GM12878 (cell line): Measurements from ENCODE around the gene ARHGAP26. TPM values are rescaled to one million over a fixed set of nuclear protein-coding genes. Genes with fewer than 3 reads are reported as not detected.

Source experiments
- ATAC-seq: fragments of 200-7000 bp; cut with Tn5 transposase; 3 replicates; pipeline ENCODE4 v1.9.1; 2020; ENCODE audit warnings: mild to moderate bottlenecking, moderate library complexity
- BruUV-seq: library from RNA; stranded (reverse); fragments of 400-500 nt; replicated peaks from 2 replicates; lab custom pipeline; 2021; lab: Mats Ljungman, UMichigan
- CTCF ChIA-PET: fragments of 300-600 bp; sonication (Branson Sonifier 250); formaldehyde crosslinking; extraction: SDS; loops from one replicate; lab custom pipeline; 2021; ENCODE audit warnings: inconsistent platforms; lab: Yijun Ruan, JAX
- POLR2A ChIA-PET: fragments of 350-600 bp; formaldehyde crosslinking; extraction: SDS; loops from one replicate; lab custom pipeline; 2021; ENCODE audit warnings: inconsistent platforms; lab: Charles Lee
- RAD21 ChIA-PET: fragments of 300-600 bp; sonication (Branson Sonifier 250); formaldehyde crosslinking; loops from one replicate; lab custom pipeline; 2023; ENCODE audit warnings: antibody characterized with exemption; ENCODE audit not compliant: unreplicated experiment; lab: Charles Lee
- SMC1A ChIA-PET: fragments of 300-600 bp; sonication (Branson Sonifier 250); formaldehyde crosslinking; loops from one replicate; lab custom pipeline; 2023; ENCODE audit not compliant: unreplicated experiment, uncharacterized antibody; lab: Charles Lee
- DNase-seq: peaks from one replicate; pipeline ENCODE4 v3.0.0-alpha.2; 2011; ENCODE audit warnings: low read depth, low spot score
- FAIRE-seq: peaks from 3 replicates; lab custom pipeline; 2011; peaks lifted over from hg19 to GRCh38; lab: Jason Lieb, UNC
- H2AFZ ChIP-seq: 2 replicates; pipeline ENCODE4 v1.6.0; 2011; ENCODE audit warnings: low read depth, low read length, control low read depth; ENCODE audit not compliant: control insufficient read depth
- H3K27ac ChIP-seq: 2 replicates; pipeline ENCODE4 v1.5.1; 2011; ENCODE audit warnings: control low read depth; ENCODE audit not compliant: control insufficient read depth, insufficient read depth
- H3K27me3 ChIP-seq, 2 experiments: replicated peaks in 1 of 2; 2 replicates each; pipeline versions ENCODE4 v1.6.0 to v1.6.1; 2011; ENCODE audit warnings: low read length in 1 of 2; ENCODE audit not compliant: control insufficient read depth in 2 of 2, insufficient read depth in 2 of 2
- H3K36me3 ChIP-seq, 2 experiments: 2 replicates each; pipeline ENCODE4 v1.5.1; 2011; ENCODE audit warnings: low read length in 1 of 2; ENCODE audit not compliant: control insufficient read depth in 2 of 2, insufficient read depth in 2 of 2
- H3K4me1 ChIP-seq: 2 replicates; pipeline ENCODE4 v1.6.1; 2011; ENCODE audit warnings: mild to moderate bottlenecking, low read length, moderate library complexity, mixed read lengths; ENCODE audit not compliant: control insufficient read depth, insufficient read depth
- H3K4me2 ChIP-seq: 2 replicates; pipeline ENCODE4 v1.6.0; 2011; ENCODE audit warnings: control low read depth; ENCODE audit not compliant: control insufficient read depth, insufficient read depth
- H3K4me3 ChIP-seq: fragments of 200-600 bp; sonication (generic); 2 replicates; pipeline ENCODE4 v1.5.1; 2016
- H3K79me2 ChIP-seq: 2 replicates; pipeline ENCODE4 v1.6.0; 2011; ENCODE audit warnings: low read length; ENCODE audit not compliant: control insufficient read depth, insufficient read depth
- H3K9ac ChIP-seq: 2 replicates; pipeline ENCODE4 v1.8.0; 2011; ENCODE audit warnings: low read length, control low read depth, mixed read lengths; ENCODE audit not compliant: control insufficient read depth, insufficient read depth
- H3K9me3 ChIP-seq: replicated peaks from 3 replicates; pipeline ENCODE4 v1.5.1; 2011; ENCODE audit warnings: mild to moderate bottlenecking, low read length; ENCODE audit not compliant: control insufficient read depth, insufficient read depth
- H4K20me1 ChIP-seq: 2 replicates; pipeline ENCODE4 v1.6.0; 2011; ENCODE audit not compliant: control insufficient read depth, insufficient read depth
- HDGF ChIP-seq: fragments of 450-650 bp; IDR thresholded peaks from 2 replicates; pipeline ENCODE4 v1.6.1; 2016; ENCODE audit warnings: antibody characterized with exemption
- KLF5 ChIP-seq: fragments of 450-650 bp; IDR thresholded peaks from 2 replicates; pipeline ENCODE4 v1.6.1; 2014; ENCODE audit warnings: mild to moderate bottlenecking; ENCODE audit not compliant: partially characterized antibody
- MEF2A ChIP-seq: IDR thresholded peaks from 2 replicates; pipeline ENCODE4 v1.6.1; 2011; ENCODE audit warnings: low read depth, mild to moderate bottlenecking, low read length, moderate library complexity; ENCODE audit not compliant: insufficient read depth
- MTA2 ChIP-seq: fragments of 450-650 bp; IDR thresholded peaks from 2 replicates; pipeline ENCODE4 v1.6.1; 2016; ENCODE audit warnings: low read depth, mild to moderate bottlenecking, moderate library complexity
- MXI1 ChIP-seq: fragments of 150-350 bp; IDR thresholded peaks from 2 replicates; pipeline ENCODE4 v1.6.1; 2011; ENCODE audit warnings: low read depth, mild to moderate bottlenecking, inconsistent platforms, low read length, improper control_type of control experiment
- NFYA ChIP-seq: IDR thresholded peaks from 2 replicates; pipeline ENCODE4 v1.6.1; 2011; ENCODE audit warnings: low read depth, mild to moderate bottlenecking, low read length, improper control_type of control experiment, borderline replicate concordance
- NKRF ChIP-seq: fragments of 450-650 bp; conservative IDR thresholded peaks from 2 replicates; pipeline ENCODE4 v1.6.1; 2017; ENCODE audit warnings: mild to moderate bottlenecking, moderate library complexity
- NR2C1 ChIP-seq: fragments of 450-650 bp; IDR thresholded peaks from 2 replicates; pipeline ENCODE4 v1.6.1; 2017; ENCODE audit warnings: antibody characterized with exemption, mild to moderate bottlenecking, moderate library complexity
- NR2C2 ChIP-seq: IDR thresholded peaks from 2 replicates; pipeline ENCODE4 v1.6.1; 2011; ENCODE audit warnings: borderline replicate concordance, low read depth; ENCODE audit not compliant: control insufficient read depth, insufficient read length
- NRF1 ChIP-seq: conservative IDR thresholded peaks from 2 replicates; pipeline ENCODE4 v1.6.1; 2011; ENCODE audit warnings: mild to moderate bottlenecking, low read depth, low read length, improper control_type of control experiment
- POLR2A ChIP-seq: IDR thresholded peaks from 2 replicates; pipeline ENCODE4 v1.6.1; 2011; ENCODE audit warnings: low read depth, mild to moderate bottlenecking, low read length
- POLR2AphosphoS2 ChIP-seq: IDR thresholded peaks from 2 replicates; pipeline ENCODE4 v1.6.1; 2011; ENCODE audit warnings: low read depth, mild to moderate bottlenecking, low read length, improper control_type of control experiment, moderate library complexity
- RAD51 ChIP-seq: fragments of 450-650 bp; IDR thresholded peaks from 2 replicates; pipeline ENCODE4 v1.6.1; 2016; ENCODE audit warnings: moderate library complexity, mild to moderate bottlenecking, inconsistent platforms
- SMAD5 ChIP-seq: IDR thresholded peaks from 2 replicates; pipeline ENCODE4 v1.6.1; 2016; ENCODE audit warnings: antibody characterized with exemption, low read depth
- YY1 ChIP-seq: IDR thresholded peaks from 2 replicates; pipeline ENCODE4 v1.6.1; 2011; ENCODE audit warnings: low read depth, mild to moderate bottlenecking, low read length
- ZNF207 ChIP-seq: fragments of 450-650 bp; IDR thresholded peaks from 2 replicates; pipeline ENCODE4 v1.6.1; 2014; ENCODE audit warnings: antibody characterized with exemption, mild to moderate bottlenecking, borderline replicate concordance
- ZNF24 ChIP-seq: fragments of 450-650 bp; IDR thresholded peaks from 2 replicates; pipeline ENCODE4 v1.6.1; 2017; ENCODE audit warnings: antibody characterized with exemption, mild to moderate bottlenecking
- ZNF622 ChIP-seq: fragments of 450-650 bp; IDR thresholded peaks from 2 replicates; pipeline ENCODE4 v1.6.1; 2017; ENCODE audit warnings: mild to moderate bottlenecking, inconsistent platforms
- ZZZ3 ChIP-seq: IDR thresholded peaks from 2 replicates; pipeline ENCODE4 v1.6.1; 2011; ENCODE audit warnings: low read depth; ENCODE audit not compliant: control insufficient read depth, insufficient read length
- WGBS: methylation state at CpG from one replicate; pipeline ENCODE4 v1.1.6; 2016; ENCODE audit warnings: low lambda C conversion rate; ENCODE audit not compliant: insufficient replicate concordance, insufficient coverage; ENCODE audit errors: missing lambda C conversion rate; 5-methylcytosine and 5-hydroxymethylcytosine counted together
- in situ Hi-C: fragments of 300-500 bp; cut with MboI; formaldehyde crosslinking; loops from 9 replicates; pipeline ENCODE4 v1.14.3; 2018; ENCODE audit warnings: mixed read lengths
- intact Hi-C: fragments of 100-400 bp; cut with micrococcal nuclease; formaldehyde crosslinking; loops from one replicate; pipeline ENCODE4 v1.14.2; 2022; ENCODE audit not compliant: unreplicated experiment
- polyA plus RNA-seq, 11 experiments: library from polyadenylated mRNA; depleted of rRNA in 4 of 11; unstranded in 6 of 11; stranded (reverse) in 5 of 11; fragments of >200 nt; fragmentation: Nextera tagmentation in 4 of 11; fragmentation: Illumina TruSeq in 1 of 11; extraction: Ambion mirVana in 4 of 11; extraction: Trizol in 1 of 11; gene quantifications; 1 replicate in 1 of 11; 2 replicates in 10 of 11; pipeline versions ENCODE4 v1.2.1 to v1.2.3, GENCODE V29; 2011 to 2016; ENCODE audit warnings: inconsistent platforms in 2 of 11, missing spikeins in 2 of 11, low read depth in 1 of 11
- total RNA-seq, 4 experiments: library from RNA; depleted of rRNA in 3 of 4; stranded (reverse); fragments of >200 nt in 3 of 4; fragmentation: Illumina TruSeq in 1 of 4; extraction: Trizol in 1 of 4; gene quantifications; 2 replicates each; pipeline versions ENCODE4 v1.2.1 to v1.2.3, GENCODE V29; 2013 to 2021
- TF ChIP-seq, protein P1 (sequence below): IDR thresholded peaks from 2 replicates; pipeline ENCODE4 v1.6.1; 2011; ENCODE audit warnings: borderline replicate concordance, low read depth, mild to moderate bottlenecking, moderate library complexity, mixed read lengths, low read length; ENCODE audit not compliant: insufficient read depth; ENCODE audit errors: extremely low read length
- TF ChIP-seq, protein P2 (sequence below): fragments of 450-650 bp; IDR thresholded peaks from 2 replicates; pipeline ENCODE4 v1.6.1; 2016; ENCODE audit warnings: mild to moderate bottlenecking

Gene ARHGAP26
- total and polyA plus RNA-seq, 10 of the 15 experiments (the other 5 are each of a cell fraction or from before 2014, with no cell fraction given), result 9.4 to 41.5 (median 19.3) TPM

DNA sequence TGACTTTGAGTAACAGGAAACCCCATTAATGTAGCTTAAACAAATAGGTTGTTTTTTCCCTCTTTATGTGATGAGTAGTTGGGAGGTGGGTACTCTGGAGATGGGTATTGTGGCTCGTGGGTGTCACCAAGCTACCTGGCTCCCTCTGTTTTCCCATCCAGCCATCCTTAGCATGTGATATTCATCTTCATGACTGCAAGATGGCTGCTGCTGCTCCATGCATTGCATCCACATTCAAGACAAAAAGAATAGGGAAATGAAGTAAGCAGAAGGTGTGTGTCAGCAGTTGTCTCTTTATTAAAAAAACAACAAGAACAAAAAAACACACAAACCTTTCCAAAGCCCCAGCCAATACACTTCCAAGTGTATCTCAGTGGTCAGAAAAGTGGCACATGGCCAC is 6.5 kb upstream of the ARHGAP26 start (continued):
- TF ChIP-seq NR2C1 (no peak), NRF1 (no peak), NR2C2 (no peak), POLR2AphosphoS2 (no peak), MXI1 (no peak)
- TF ChIP-seq, all 136 proteins: peak for 0

- CTCF ChIA-PET, result interaction anchor here (1.0 to 2.0 kb wide), 4 partner anchors 16 to 55 kb away, joined by 3 to 9 read pairs (median 4); no protein-coding TSS in a partner anchor
- no peak overlapping the region for H3K4me3 ChIP-seq
- POLR2A ChIA-PET, result no interaction called here
- peaks cover 5% of the 10 kb centered on the region; the same call in 1 of the 2 replicates for H3K4me1 ChIP-seq
- H2AFZ ChIP-seq, result no peak overlapping the region
- intact Hi-C loops (no loop called here), in situ Hi-C loops (no loop called here)
- BruUV-seq, result no TSS peak
- H3K4me2 ChIP-seq, result no peak overlapping the region
- H3K79me2 ChIP-seq, result peaks cover 2% of the 10 kb centered on the region; the same call in 1 of the 2 replicates
- no peaks in the 10 kb centered on the region for H3K9me3 ChIP-seq
- 33% methylated on average over 3 of the region's 3 CpGs for WGBS
- FAIRE-seq (no peak), DNase-seq (no peak), ATAC-seq (no peak)
- SMC1A ChIA-PET, result no interaction called here
- no peaks in the 10 kb centered on the region for H3K36me3 ChIP-seq
- peaks cover 0 to 3% of the 10 kb centered on the region in 2 experiments; a peak in 3 of 4 replicates for H3K27me3 ChIP-seq
- no peak overlapping the region for H3K27ac ChIP-seq
- RAD21 ChIA-PET, result interaction anchor here (1.2 kb wide), 1 partner anchor 113 kb away, joined by 3 read pairs; no protein-coding TSS in a partner anchor
- H4K20me1 ChIP-seq, result no peaks in the 10 kb centered on the region
- H3K9ac ChIP-seq, result no peak overlapping the region
- no peak for TF ChIP-seq POLR2A
- TF ChIP-seq SMAD5, result no peak
- TF ChIP-seq ZNF207, result no peak
- TF ChIP-seq MTA2, result no peak
- TF ChIP-seq, protein P1, sequence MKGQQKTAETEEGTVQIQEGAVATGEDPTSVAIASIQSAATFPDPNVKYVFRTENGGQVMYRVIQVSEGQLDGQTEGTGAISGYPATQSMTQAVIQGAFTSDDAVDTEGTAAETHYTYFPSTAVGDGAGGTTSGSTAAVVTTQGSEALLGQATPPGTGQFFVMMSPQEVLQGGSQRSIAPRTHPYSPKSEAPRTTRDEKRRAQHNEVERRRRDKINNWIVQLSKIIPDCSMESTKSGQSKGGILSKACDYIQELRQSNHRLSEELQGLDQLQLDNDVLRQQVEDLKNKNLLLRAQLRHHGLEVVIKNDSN, result no peak
- TF ChIP-seq ZNF24, result no peak
- no peak for TF ChIP-seq MEF2A
- TF ChIP-seq HDGF, result no peak
- no peak for TF ChIP-seq NKRF
- TF ChIP-seq ZNF622, result no peak
- no peak for TF ChIP-seq KLF5
- TF ChIP-seq, protein P2, sequence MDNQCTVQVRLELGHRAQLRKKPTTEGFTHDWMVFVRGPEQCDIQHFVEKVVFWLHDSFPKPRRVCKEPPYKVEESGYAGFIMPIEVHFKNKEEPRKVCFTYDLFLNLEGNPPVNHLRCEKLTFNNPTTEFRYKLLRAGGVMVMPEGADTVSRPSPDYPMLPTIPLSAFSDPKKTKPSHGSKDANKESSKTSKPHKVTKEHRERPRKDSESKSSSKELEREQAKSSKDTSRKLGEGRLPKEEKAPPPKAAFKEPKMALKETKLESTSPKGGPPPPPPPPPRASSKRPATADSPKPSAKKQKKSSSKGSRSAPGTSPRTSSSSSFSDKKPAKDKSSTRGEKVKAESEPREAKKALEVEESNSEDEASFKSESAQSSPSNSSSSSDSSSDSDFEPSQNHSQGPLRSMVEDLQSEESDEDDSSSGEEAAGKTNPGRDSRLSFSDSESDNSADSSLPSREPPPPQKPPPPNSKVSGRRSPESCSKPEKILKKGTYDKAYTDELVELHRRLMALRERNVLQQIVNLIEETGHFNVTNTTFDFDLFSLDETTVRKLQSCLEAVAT, result no peak
- TF ChIP-seq ZZZ3, result no peak
- TF ChIP-seq YY1, result no peak
- no peak for TF ChIP-seq RAD51
- TF ChIP-seq NFYA, result no peak
These were observed 3.0 kb upstream of the ARHGAP26 start for GRCh38 chr5:142767178-142767577.
